Breast epithelium (tissue), 3 donors: Measurements from ENCODE around the gene ABCC10.

Experiments used
- POLR2A ChIP-seq: fragments of 450-650 bp; IDR thresholded peaks from one replicate; pipeline ENCODE4 v1.6.1; 2016; ENCODE audit warnings: antibody characterized with exemption, mild to moderate bottlenecking, moderate library complexity
- POLR2AphosphoS5 ChIP-seq, 3 donors: sonication (generic); formaldehyde crosslinking; IDR thresholded peaks; one replicate each; pipeline ENCODE4 v1.6.1; 2017; ENCODE audit warnings: antibody characterized with exemption in 3 of 3
- TF ChIP-seq, protein P1 (sequence below), 3 donors: fragments of 450-650 bp; IDR thresholded peaks; one replicate each; pipeline ENCODE4 v1.5.1; 2016 to 2017; ENCODE audit warnings: antibody characterized with exemption in 3 of 3, mild to moderate bottlenecking in 3 of 3, moderate library complexity in 3 of 3

DNA sequence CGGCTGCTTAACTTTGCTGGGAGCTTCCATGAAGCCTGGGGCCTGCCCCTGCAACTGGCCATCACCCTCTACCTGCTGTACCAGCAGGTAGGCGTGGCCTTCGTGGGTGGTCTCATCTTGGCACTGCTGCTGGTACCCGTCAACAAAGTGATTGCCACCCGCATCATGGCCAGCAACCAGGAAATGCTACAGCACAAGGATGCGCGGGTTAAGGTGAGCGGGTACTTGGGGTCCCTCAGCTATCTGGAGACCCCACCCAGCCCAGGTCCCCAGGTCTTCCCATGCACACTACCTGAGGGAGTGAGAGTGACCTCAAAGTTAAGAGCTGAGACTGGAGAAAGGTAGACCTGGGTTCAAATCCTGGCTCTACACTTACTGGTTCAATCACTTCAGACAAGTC, 5.8 kb downstream of the ABCC10 start:
- TF ChIP-seq, protein P1, sequence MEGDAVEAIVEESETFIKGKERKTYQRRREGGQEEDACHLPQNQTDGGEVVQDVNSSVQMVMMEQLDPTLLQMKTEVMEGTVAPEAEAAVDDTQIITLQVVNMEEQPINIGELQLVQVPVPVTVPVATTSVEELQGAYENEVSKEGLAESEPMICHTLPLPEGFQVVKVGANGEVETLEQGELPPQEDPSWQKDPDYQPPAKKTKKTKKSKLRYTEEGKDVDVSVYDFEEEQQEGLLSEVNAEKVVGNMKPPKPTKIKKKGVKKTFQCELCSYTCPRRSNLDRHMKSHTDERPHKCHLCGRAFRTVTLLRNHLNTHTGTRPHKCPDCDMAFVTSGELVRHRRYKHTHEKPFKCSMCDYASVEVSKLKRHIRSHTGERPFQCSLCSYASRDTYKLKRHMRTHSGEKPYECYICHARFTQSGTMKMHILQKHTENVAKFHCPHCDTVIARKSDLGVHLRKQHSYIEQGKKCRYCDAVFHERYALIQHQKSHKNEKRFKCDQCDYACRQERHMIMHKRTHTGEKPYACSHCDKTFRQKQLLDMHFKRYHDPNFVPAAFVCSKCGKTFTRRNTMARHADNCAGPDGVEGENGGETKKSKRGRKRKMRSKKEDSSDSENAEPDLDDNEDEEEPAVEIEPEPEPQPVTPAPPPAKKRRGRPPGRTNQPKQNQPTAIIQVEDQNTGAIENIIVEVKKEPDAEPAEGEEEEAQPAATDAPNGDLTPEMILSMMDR (IDR thresholded peaks at IDR 0.05): no peak
- no peak for TF ChIP-seq POLR2A
- no peak for TF ChIP-seq POLR2AphosphoS5 (IDR thresholded peaks at IDR 0.05)
